Measurements from ENCODE around the gene FARP1.
A peak's percentile ranks its signal among the peaks of the same experiment; 100 is the strongest.

FARP1 gene

DNA sequence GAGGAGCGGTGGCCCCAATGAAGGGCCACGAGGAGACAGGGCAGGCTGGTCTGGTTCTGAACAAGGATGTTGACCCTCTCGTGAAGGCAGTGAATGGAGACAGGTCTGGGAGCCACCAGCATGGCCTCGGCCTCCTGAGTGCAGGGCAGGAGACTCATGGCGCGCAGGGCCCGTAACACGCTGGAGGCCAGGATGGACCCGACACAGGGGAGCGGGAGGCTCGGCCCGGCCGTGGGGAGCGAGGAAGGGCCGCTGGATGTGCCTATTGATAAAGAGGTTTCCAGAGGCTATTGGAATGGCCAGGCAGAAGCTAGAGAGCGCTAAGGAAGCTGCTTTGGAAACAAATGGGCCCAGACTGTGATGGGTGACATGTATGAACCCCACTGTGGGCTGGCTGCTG lies 301.5 kb downstream of the FARP1 start:
- DNase-seq (ENCODE audit: low read depth in 2 of 2), result no peak

DNA sequence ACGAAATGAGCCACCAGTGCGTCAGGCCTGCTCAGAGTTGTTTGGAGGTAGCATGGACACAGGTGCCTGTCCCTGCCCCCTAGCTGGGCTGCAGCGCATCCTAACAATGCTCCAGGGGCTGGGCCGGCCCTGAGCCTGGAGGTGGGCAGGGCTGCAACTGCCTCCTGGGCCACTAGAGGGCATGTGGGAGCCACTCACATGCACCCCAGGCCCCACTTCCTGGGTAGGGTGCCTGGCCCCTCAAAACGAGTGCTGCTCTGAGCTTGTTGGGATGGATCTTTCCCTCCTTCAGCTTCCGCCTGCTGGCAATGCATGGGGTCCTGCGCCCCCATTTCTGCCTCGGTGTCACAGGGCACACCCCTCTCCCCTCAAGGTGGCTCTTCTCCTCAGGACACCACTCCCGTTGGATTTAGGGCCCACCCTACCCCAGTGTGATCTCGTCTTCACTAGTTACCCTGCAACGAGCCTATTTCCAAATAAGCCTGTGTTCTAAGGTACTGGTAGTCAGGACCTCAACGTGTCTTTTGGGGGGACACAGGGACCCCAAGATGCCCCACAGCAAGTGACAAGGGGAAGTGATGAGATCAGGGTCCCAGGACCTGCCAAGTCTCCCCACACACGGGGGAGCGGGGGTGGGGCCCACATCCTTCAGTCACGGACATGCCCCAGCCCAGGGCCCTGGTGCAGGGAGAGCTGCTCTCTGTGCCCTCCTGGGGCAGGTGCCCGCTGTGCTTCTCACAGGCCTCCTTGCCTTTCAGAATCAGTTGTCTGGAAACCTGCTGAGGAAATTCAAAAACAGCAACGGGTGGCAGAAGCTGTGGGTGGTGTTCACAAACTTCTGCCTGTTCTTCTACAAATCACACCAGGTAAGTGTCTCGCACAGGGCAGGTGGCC lies 302.7 kb downstream of the FARP1 start:
- DNase-seq (ENCODE audit: low read depth in 2 of 2), result no peak

DNA sequence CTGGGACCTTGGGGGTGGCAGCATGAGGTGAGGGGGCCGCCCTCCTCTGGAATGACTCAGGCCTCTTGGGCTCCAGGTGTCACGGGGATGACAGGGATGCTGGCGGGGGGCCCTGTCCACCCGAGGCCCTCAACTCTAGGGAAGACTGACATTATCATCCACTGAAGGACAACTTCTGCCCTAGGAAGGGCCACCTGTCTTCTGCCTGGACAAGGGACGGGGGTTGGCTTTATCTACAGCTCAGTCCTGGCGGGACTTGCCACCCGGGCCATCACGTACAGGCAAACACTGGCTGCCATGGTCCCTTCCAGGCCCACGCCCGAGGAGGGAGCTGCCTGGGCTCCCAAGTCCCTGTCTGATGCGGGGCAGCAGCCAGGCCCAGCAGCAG lies 303.3 kb downstream of the FARP1 start:
- no peak for DNase-seq (ENCODE audit: low read depth in 2 of 2)

DNA sequence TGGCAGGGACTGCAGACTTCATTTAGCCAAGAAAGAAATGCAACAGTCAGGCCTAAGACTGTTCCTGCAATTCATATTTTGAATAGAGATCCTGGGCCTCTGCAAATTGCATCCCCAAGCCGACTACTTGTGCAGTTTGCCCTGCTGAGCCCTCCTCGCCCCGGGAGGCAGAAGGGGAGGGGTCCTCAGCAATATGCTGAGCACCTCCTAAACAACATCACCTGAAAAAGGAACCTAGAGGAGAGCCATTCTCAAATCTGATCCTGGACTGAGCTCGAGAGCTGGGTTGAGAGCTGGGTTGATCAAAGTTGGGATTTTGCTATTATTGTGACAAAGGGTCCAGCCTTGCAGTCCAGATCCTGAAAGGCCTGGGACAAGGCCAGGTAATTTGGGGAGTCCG lies 304.2 kb downstream of the FARP1 start:
- DNase-seq (ENCODE audit: low read depth in 2 of 2), result no peak

DNA sequence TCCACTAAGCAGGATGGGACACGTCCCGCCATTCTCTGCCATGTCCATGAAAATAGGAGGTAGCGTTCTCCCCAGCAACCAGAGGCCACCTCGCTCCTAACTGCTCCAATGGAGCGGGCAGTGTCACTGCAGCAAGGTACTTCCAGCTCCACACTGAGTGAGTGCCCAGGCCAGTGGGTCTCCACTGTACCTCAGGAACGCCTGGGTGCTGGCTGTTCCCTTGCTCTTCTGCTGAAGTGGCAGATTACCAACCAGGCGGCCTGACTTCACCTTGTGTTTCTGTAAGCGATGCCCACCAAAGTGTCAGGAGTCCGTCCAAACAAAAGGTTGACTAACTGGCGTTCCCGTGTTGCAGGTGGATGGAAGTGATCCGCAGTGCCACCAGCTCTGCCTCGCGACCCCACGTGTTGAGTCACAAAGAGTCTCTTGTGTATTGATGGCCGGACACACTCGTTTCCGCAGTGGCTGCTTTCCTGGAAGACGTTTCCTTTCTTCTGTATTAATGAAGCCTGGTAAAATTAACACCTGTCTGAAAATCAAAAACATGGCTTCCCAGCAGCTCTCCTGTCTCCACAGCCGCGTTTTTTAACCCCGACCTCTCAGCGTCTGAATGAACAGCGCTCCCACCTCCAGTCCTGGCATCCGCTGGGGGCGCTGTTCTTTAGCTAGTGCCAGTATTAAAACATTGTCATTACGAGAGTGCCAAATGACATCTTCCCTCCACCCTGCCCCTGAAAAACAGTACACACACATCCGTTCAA lies 305.2 kb downstream of the FARP1 start:
- DNase-seq (ENCODE audit: low read depth in 2 of 2), result no peak

DNA sequence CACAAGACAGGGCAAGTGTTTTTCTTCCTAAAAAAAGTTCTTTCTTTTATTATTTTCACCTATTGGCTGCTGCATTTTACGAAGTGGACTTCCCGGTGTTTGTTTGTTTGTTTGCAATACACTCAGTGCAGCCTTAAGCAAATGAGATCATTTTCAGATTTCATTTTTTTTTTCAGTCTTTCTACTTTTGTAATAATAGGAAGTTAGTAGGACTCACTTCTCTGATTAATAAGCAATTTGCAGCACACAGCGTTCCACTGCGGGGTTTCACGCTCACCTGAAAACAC lies 305.7 kb downstream of the FARP1 start:
- no peak for DNase-seq (ENCODE audit: low read depth in 2 of 2)

DNA sequence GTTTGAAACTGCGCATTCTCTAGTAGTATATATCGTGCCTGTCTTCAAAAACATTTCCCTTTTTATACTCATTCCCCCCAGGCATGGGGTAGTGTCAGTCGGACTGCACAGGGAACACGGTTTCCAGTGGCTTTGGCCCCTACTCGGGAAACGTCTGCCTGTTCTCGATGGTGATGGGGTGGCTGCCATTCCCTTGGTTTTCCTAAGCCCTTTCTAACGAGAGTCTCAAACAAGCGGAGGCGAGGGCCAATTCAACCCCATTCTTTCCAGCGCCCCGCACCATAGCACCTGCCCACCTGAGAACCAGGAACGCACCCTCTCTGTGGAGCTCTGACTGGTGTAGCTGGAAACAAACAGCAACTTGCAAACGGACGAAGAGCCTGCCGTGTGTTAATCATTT lies 306.4 kb downstream of the FARP1 start:
- no peak for DNase-seq (ENCODE audit: low read depth in 2 of 2)

DNA sequence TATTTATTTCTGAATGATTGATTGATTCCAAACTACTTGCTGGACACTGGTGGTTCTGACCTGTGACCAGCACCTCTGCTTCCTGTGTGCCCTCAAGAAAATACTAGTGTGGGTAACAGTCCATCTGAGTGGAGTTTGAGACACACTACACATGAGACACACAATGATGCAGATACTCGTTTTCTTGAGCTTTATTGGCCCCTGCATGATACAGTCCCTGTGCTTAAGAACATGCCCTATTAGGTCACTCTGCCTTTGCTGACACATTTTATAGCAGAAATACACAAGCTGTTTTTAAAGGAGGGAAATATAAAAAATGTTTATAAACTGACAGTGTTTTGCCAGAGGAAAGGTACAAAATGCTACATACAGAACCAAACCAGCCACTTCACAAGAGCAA lies 307.1 kb downstream of the FARP1 start:
- DNase-seq (ENCODE audit: low read depth in 2 of 2), result no peak

DNA sequence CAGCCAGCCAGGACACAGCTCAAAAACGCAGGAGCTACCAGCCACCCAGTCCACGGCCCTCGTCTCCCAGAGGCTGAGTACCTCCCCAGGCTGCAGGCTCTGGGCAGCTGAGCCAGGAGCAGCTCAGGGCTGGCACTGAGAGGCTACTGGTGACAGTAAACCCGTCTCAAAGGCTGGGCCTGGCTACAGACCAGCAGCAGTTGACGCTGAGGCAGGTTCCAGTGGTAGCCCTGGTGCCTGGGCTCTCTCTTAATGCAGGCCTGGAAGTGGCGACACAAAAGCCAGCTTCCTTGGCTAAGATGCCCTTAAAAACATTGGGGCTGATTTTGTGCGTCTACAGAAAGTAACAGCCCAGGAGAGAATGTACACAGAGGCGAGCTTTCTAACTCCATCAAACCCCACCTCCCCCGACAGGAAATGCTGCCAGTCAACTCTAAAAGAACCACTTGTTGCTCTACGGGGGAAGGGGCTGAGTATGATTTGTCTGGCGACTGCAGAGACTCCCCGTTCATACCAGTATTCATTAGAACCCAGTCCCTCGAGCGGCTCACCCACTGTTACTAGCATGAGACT lies 307.7 kb downstream of the FARP1 start:
- no peak for DNase-seq (ENCODE audit: low read depth in 2 of 2)

DNA sequence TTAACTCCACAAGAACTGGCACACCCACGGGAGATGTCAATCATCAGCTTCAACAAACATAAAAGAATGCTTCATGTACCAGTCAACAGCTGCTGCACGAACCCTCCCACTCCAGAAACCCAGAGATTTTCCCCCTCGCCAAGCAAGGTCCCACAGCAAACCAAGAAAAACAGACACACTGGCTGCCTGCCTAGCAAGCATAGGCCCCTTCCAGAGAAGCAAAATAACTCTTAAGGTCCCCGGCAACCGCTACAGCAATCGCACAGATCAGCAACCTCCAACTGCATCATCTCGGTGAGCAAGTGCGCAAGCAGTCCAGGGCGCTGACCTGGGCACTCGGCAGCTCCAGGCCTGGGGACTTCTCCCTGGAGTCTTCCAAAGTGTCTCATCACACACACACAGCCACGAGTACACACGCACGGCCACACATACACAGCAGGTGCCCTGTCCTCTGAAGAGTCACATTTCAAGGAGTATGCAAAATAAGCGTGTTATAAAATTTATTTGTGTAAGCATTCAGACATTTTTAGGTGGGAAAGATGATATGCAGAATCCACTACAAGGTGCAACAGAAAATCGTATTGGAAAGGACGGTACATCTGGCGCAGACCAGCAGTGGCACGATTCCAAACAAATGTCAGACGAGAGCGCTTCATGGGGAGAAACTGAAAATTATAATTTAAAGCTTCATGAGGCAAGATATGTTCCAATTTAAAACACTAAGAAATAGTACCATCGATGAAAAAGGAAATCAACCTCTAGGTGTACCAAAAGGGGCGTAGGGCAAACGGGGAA lies 309.0 kb downstream of the FARP1 start:
- no peak for DNase-seq (ENCODE audit: low read depth in 2 of 2)

DNA sequence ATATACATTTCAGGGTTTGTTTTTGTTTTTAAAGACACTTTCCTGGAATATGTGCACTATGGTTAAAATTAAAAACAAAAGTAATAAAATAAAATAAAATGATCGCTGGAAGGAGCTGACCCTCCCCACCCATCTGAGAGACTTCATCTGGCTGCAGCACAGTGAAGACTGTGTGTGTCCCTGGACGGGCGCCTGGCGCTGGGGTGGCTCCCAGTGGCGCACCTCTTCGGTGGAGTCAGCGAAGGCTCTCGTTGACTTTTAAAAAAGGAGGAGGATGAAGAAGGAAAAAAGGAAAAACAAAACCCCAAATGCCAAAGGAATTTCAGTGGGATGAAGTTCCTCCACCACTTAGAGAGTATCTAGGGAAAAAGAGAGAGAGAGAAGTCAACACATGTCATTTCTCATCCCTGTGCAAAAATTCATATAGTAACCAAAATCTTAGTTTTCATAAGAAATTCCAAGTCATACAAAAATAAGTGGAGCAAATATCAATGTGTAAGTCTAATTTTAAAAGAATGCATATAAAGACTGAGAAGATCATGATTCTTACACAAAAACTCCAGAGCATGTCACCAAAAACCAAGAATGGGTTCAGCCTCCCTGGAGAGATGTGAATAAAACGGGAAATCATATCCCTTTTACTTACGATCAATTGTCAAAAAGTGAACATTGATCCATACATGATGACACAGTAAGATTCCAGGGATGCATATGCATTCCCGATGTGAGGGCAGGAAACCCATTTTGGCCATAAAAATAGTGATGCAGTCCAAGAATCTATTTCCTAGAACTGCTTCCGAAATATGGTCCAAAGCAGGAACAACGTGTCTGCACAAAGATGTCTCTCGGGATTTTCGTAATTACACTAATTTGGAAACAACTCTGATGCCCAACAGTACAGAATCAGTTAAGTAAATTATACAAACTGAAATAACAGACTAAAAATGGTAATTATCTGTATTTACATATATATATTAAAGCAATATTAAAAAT lies 310.3 kb downstream of the FARP1 start:
- DNase-seq (ENCODE audit: low read depth in 2 of 2), result peak; percentile 41 to 49

DNA sequence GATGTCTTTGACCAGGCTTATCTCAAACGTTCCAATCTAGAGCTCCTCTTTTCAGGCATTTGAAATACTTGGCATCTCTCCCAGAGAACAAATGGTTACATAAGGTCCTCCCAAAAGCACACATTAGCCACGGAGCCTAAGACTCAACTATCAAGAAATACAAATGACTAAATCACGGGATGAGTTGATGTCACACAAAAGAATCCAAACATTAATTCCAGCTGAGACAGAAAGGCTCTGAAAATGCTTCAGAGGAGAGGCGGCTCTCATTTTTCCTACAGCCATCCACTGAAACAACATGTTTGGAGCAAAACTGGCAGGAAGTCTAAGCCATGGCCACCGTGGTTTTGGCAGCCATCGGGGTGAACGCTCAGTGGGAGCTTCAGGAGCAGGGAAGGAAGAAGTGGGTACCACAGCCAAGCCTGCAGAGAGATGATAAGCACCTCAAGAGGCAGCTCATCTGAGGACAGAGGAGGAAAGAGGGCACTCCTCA lies 311.5 kb downstream of the FARP1 start:
- peak; percentile 89 to 91 for DNase-seq (ENCODE audit: low read depth in 2 of 2)

DNA sequence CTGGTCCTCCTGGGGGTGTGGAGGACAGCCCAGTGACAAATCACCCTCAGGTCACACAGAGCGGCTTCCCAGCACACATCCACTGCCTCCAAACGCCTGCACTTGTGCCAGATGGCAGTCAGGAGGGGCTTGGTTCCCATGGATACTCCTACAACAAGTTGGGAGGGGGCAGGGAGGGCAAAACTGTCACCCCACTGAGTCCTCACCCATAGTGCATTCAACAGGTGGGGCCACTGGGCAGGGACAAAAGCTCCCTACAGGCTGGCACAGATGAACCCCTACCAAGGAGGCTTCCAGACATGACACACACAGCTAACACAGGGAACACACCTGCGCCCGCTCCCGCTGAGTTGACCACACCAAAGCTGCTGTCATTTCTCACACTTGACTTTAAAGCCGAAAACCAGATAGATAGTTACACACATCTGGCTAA lies 313.5 kb downstream of the FARP1 start:
- DNase-seq (ENCODE audit: low read depth in 2 of 2), result no peak

DNA sequence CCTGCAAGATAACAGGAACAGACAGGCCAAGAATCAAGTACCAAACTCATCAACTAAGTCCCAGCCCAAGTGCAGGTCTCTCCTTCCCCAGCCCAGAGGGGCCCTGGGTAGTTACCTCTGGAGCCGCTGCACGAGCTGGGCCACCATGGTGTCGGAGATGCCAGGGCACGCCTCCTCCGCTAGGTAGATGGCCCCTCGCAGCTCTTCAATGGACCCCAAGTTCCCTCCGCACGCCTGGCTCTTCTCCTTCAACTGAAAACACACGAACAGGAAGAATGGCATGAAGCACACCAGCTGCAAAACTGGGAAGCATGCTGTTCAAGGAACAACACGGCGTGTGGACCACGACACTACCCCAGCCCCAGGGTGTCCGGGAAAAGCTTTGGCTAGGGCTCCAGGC lies 314.2 kb downstream of the FARP1 start:
- DNase-seq (ENCODE audit: low read depth in 2 of 2), result no peak

DNA sequence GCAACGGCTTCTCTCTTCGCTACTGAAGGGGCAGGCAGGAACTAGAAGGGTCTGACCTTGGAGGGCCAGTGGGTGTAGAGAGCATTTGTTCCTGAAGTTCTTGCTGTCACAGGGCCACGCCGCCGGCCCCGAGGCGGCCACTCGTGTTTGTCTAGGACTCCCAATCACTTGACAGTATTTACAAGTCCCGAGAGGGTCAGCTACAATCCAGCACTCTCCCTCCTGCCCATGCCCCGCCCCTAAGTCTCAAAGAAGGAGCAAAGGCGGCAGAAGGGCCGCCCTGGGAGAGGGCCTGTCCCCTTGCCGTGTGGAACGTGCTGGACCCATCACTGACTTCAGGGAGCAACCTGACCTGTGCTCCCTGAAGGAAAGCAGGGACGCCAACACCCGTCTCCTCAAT lies 315.5 kb downstream of the FARP1 start:
- DNase-seq (ENCODE audit: low read depth in 2 of 2), result no peak

DNA sequence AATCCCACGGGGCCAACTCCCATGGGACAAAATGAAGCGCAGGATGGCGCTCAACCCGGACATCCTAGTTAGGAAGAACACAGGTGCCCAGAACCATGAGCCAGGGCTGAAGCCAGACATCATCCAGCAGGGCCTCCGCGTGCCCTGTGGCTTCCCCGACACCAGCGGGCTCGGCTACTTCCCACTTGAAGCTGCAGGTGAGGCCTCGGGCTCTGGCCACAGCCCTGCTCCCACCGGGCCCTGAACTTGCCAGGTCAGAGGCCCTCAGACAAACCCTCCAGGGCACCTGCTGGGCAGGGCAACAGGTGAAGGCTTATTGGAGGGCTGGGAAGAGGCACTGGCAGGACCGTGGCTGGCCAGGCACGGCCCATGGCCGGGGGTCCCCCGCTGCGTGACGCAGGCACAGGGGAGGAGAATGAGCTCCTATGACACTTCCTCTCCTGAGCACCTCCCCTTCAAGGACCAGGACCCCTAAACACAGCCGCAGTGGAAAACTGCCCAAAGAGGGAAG lies 316.3 kb downstream of the FARP1 start:
- no peak for DNase-seq (ENCODE audit: low read depth in 2 of 2)

DNA sequence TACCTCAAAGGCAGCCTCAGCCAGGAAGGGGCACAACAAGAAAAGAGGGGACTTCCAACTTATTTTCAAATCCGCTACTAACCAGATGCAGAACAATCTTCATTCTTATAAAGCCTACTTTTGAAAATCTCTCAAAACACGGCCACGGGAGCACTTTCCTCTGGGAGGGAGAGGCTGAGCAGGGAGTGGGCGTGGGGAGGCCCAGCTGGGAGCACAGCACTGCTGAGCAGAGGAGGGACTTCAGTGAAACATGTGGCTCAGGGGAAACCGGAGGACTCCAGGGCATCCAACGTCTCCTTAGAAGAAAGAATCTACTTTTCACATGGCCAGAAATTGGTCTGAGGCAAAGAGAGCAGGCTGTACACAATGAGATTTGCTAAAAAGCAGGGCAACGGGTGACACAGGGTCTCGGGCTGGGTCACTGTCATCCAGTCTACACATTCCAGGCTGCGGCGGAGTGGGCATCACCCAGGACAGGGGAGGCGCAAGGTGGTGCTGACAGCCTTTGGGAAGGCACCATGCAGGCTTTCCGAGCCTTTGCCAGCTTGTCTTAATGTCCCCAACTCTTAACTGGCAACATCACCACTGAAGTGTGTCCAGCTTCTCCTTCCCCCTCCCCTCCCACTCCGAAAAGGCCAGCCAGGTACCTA lies 317.0 kb downstream of the FARP1 start:
- DNase-seq (ENCODE audit: low read depth in 2 of 2), result no peak

DNA sequence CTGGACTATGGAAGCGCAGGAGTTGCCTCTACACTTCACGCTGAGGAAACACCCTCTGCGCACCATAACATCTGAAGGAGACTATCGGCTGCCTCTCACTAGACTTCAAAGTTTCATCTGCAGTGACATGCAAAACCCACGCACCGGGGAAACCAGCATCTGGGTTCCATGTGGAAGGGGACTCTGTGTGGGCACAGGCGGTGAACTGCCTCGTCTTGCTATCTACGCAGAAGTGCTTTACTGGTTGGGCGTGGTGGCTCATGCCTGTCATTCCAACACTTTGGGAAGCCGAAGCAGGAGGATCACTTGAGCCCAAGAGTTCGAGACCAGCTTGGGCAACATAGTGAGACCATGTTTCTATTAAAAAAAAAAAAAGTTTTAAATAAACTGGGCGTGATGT lies 317.6 kb downstream of the FARP1 start:
- no peak for DNase-seq (ENCODE audit: low read depth in 2 of 2)

DNA sequence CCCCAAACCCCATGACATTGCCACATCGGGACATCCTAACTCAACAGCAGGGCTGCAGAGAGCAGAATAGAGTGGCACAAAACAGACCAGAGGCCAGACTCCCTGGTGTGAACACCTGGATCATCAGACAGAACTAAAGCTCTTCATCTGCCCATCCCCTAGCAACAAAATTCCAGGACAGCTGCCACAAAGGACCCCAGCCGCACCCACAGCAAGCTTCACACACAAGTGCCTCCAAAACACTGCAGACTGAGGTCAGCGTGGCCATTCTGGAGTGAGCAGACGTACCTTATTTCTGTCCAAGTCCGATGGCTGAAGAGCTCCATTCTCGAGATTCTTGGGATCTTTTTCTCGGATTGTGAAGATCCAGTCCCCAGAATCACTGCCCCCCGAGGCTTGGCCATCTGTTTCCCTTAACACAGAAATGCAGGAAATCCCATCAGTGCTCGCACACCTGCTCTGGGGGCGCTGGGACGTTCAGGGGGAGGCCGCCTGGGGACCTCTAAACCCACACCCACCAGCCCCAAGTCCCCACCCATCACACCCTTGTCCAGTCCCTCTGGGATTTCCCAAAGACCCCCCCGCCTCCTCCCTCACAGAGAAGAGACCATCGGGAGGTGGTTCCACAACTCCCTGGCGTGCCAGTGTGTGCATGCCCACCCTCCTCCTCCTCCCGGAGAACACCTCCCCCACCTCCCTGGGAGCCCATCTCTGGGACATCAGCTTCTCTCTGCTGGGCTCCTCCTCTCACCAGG lies 318.8 kb downstream of the FARP1 start:
- no peak for DNase-seq (ENCODE audit: low read depth in 2 of 2)
